ENCODE data around the gene CALN1. TPM values are rescaled to one million over a fixed set of nuclear protein-coding genes. Genes with fewer than 3 reads are reported as not detected.

The CALN1 gene
- polyA plus RNA-seq, 1 donor (not counting 4 experiments of a cell fraction or from before 2014, with no cell fraction given) = not detected

DNA sequence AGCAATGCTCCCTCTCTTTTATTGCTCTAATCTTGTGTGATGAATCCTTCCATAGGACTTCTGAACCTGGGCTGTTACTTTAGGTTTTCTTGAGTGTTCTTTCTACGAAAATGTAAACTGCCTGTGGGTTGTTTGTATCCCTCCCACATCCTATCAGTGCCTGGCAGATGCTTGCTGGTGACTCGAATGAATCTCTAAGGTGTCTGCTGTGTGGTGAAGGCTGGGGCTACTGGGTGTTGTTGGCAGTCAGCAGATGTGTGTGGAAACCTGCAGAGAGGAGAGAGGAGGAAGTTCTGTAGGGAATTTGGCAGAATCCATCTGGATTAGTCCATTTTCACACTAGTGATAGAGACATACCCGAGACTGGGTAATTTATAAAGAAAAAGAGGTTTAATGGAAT lies 639.4 kb downstream of the CALN1 start:
- no peaks in the 10 kb centered on the region for H4K20me1 ChIP-seq (ENCODE audit: control insufficient read depth, extremely low read depth, insufficient read depth, low read length)
- H3K79me2 ChIP-seq (ENCODE audit: control insufficient read depth, insufficient read depth, low read length) = no peaks in the 10 kb centered on the region
- no peak overlapping the region for H2AFZ ChIP-seq (ENCODE audit: control insufficient read depth, low read length)
- H3K4me2 ChIP-seq (ENCODE audit: control insufficient read depth, extremely low read depth, insufficient read depth, low read depth, low read length) = no peak overlapping the region
- no peak for FAIRE-seq
- H3K9ac ChIP-seq (ENCODE audit: control insufficient read depth, extremely low read depth, insufficient read depth, low read length) = no peak overlapping the region
- H3K9me3 ChIP-seq (ENCODE audit: control insufficient read depth, low read depth, low read length) = no peaks in the 10 kb centered on the region
- H3K36me3 ChIP-seq (ENCODE audit: control insufficient read depth in 2 of 2, extremely low read depth in 1 of 2, insufficient read depth in 2 of 2, low read length in 2 of 2) = no peaks in the 10 kb centered on the region
- no peak overlapping the region for H3K4me3 ChIP-seq (ENCODE audit: control insufficient read depth in 2 of 3, extremely low read depth in 1 of 3, insufficient read depth in 2 of 3, low read depth in 1 of 3, low read length in 3 of 3)
- no peak overlapping the region for H3K27ac ChIP-seq (ENCODE audit: control insufficient read depth, insufficient read depth, low read length)
- DNase-seq (ENCODE audit: low read depth, low spot score) = no peak
- dilution Hi-C loops (cut with MboI; ENCODE audit: extremely low pct_ligation_motif_present, low sequenced_read_pairs) = no loop called here
- H3K27me3 ChIP-seq (ENCODE audit: control insufficient read depth, extremely low read depth, insufficient read depth, low read length) = no peaks in the 10 kb centered on the region
- no peaks in the 10 kb centered on the region for H3K4me1 ChIP-seq (ENCODE audit: control insufficient read depth, extremely low read depth, insufficient read depth, low read length)
- TF ChIP-seq, protein P1, sequence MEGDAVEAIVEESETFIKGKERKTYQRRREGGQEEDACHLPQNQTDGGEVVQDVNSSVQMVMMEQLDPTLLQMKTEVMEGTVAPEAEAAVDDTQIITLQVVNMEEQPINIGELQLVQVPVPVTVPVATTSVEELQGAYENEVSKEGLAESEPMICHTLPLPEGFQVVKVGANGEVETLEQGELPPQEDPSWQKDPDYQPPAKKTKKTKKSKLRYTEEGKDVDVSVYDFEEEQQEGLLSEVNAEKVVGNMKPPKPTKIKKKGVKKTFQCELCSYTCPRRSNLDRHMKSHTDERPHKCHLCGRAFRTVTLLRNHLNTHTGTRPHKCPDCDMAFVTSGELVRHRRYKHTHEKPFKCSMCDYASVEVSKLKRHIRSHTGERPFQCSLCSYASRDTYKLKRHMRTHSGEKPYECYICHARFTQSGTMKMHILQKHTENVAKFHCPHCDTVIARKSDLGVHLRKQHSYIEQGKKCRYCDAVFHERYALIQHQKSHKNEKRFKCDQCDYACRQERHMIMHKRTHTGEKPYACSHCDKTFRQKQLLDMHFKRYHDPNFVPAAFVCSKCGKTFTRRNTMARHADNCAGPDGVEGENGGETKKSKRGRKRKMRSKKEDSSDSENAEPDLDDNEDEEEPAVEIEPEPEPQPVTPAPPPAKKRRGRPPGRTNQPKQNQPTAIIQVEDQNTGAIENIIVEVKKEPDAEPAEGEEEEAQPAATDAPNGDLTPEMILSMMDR (optimal IDR thresholded peaks at IDR 0.05 in 1 of 3, IDR thresholded peaks at IDR 0.05 in 1 of 3, conservative IDR thresholded peaks at IDR 0.05 in 1 of 3; ENCODE audit: extremely low read depth in 1 of 3, insufficient read depth in 2 of 3, low read length in 3 of 3) = no peak
- no peak for TF ChIP-seq EZH2 (IDR thresholded peaks at IDR 0.05; ENCODE audit: low read length)
- no peaks in the 10 kb centered on the region for H3K9me1 ChIP-seq (ENCODE audit: control insufficient read depth, extremely low read depth, insufficient read depth, low read length)

DNA sequence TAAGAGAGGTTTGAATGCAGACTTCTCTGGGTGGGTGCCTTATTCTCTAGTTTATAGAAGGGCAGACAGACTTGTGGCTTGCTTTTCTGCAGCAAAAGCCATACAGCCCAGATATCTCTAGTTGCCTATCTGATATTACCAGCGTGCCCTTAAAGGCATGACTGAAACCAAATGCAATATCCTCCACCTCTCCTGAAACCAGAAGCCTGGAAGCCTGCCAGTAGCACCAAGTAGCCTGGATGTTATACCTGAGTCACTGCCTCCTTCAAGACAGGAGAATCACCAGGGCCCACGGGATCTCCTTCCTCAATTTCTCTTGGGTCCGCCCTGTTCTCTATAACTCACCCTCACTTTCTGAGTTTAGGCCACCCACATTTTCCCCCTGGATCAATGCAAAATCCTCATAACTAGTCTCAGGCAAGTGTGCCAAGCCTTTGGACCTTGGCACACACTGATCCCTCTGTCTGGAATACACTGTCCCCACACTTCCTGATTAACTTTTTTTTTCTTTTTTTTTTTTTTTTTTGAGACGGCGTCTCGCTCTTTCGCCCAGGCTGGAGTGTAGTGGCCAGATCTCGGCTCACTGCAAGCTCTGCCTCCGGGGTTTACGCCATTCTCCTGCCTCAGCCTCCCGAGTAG lies 641.8 kb downstream of the CALN1 start:
- Histone ChIP-seq H3K79me2 (ENCODE audit: control insufficient read depth, insufficient read depth, low read length) (no peaks in the 10 kb centered on the region), H3K27me3 (ENCODE audit: control insufficient read depth, extremely low read depth, insufficient read depth, low read length) (no peaks in the 10 kb centered on the region), H3K9me1 (ENCODE audit: control insufficient read depth, extremely low read depth, insufficient read depth, low read length) (no peaks in the 10 kb centered on the region), H3K36me3 (ENCODE audit: control insufficient read depth in 2 of 2, extremely low read depth in 1 of 2, insufficient read depth in 2 of 2, low read length in 2 of 2) (no peaks in the 10 kb centered on the region), H4K20me1 (ENCODE audit: control insufficient read depth, extremely low read depth, insufficient read depth, low read length) (no peaks in the 10 kb centered on the region), H3K4me1 (ENCODE audit: control insufficient read depth, extremely low read depth, insufficient read depth, low read length) (no peaks in the 10 kb centered on the region), H3K9me3 (ENCODE audit: control insufficient read depth, low read depth, low read length) (no peaks in the 10 kb centered on the region), H3K9ac (ENCODE audit: control insufficient read depth, extremely low read depth, insufficient read depth, low read length) (no peak overlapping the region), H3K27ac (ENCODE audit: control insufficient read depth, insufficient read depth, low read length) (no peak overlapping the region), H2AFZ (ENCODE audit: control insufficient read depth, low read length) (no peak overlapping the region), H3K4me2 (ENCODE audit: control insufficient read depth, extremely low read depth, insufficient read depth, low read depth, low read length) (no peak overlapping the region), H3K4me3 (ENCODE audit: control insufficient read depth in 2 of 3, extremely low read depth in 1 of 3, insufficient read depth in 2 of 3, low read depth in 1 of 3, low read length in 3 of 3) (no peak overlapping the region)
- DNase-seq (ENCODE audit: low read depth, low spot score) (no peak), FAIRE-seq (no peak)
- TF ChIP-seq, protein P1 (optimal IDR thresholded peaks at IDR 0.05 in 1 of 3, IDR thresholded peaks at IDR 0.05 in 1 of 3, conservative IDR thresholded peaks at IDR 0.05 in 1 of 3; ENCODE audit: extremely low read depth in 1 of 3, insufficient read depth in 2 of 3, low read length in 3 of 3) = no peak
- TF ChIP-seq EZH2 (IDR thresholded peaks at IDR 0.05; ENCODE audit: low read length) = no peak
- dilution Hi-C loops (cut with MboI; ENCODE audit: extremely low pct_ligation_motif_present, low sequenced_read_pairs) = no loop called here
